HG02970 (cell line): Measurements from ENCODE around the gene TCOF1.

ENCODE experiments used
- ATAC-seq: cut with Tn5 transposase; IDR thresholded peaks from one replicate; pipeline ENCODE4 v1.9.1; 2021; ENCODE audit warnings: mild to moderate bottlenecking, moderate library complexity, moderate number of reproducible peaks; ENCODE audit not compliant: unreplicated experiment, low FRiP score

Gene TCOF1

DNA sequence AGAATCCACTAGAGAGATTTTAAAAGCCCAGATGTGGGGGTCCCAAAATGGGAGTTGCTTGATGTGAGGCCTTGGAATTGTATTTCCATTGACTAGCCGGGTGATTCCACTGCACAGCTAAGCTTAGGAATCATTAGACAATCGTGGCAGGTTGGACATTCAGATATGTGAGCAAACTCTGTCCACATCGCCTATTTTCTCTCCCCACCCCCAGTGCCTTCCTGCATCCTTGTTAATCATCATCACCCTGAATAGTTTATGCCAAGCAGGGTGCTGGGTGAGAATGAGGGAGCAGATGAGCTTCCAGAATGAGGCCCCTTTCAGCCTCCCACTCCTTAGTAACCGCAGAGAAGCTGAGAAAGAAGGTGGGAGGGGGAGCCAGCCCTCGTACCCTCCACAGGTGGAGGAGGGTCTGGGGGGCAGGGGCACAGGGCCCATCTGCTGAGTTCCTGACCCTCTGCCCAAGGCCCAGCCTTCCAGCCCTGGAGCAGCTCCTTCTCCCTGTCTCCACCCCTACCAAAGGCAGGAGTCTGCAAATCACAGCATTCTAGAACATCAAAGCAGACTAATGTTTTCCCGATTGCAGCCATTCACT, 7.7 kb upstream of the TCOF1 start:
- ATAC-seq: no peak

DNA sequence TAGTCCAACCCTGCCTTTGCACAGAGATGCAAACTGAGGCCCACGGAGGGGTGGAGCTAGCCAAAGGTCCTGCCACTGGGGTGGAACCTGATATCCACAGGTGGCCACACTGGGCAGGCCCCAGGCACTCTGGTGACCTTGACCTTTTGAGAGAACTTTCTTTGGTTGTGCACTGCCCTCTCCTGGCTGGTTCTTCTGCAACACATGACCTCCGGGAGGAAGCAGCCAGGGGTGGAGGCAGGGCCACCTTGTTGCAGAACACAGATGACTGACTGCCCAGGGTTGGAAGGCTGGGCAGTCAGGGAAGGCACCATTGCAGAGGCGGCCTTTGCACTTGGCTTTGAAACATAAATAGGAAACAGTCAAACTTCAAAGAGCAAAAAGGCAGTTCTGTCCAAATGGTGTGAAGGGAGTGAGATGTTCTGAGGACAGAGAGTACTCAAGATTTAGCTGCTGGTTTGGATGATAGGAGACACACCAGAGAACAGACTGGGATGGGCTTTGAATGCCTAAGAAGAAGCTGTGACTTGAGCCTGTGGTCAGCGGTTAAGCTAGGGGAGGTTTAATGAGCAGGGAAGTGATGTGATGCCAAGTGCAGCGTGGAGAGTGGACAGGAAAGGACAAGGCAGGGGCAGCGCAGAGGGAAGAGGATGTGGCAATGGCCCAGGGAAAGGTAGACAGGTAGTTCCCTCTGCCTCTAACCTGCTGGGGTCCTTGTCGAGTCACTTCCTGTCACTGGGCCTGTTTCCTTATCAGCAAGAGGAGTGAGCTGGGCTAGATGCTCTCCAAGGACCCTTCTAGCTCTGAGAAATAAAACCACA, 6.8 kb upstream of the TCOF1 start:
- ATAC-seq: no peak

DNA sequence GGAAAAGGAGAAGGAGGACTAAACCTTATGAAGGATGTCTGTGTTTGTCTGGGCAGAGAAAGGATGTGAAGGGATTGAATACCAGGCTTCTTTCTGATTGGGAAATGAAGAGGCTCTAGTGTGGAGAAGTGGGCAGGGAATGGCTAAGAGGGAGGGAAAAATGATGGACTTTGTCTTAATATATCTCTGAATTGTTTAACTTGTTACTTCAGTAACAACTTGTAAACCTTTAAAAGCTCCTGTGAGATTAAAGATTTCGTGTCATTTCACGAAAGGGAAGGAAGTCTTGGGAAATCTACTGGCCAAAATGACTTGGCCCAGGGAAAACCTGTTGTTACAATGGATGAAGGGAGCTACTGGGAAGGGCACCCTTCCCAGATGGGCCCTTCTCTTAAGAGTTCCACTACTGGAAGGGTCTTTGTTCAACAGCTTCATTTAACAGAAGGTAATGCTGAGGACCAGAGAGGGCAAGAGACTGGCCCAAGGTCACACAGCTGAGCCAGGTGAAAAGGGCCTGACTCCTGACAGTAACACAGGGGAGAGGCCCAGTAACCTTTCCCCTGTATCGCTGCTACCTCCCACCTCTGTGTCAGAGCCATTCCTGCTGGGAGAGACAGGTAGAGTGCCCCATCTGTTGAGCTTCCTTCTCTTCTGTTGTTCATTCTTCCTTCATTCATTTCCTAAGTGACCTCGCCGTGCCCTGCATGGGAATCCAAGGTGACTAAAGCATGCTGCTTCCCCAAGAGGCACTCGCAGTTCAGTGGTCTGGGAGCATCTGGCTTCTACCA, 5.1 kb upstream of the TCOF1 start:
- ATAC-seq: no peak

DNA sequence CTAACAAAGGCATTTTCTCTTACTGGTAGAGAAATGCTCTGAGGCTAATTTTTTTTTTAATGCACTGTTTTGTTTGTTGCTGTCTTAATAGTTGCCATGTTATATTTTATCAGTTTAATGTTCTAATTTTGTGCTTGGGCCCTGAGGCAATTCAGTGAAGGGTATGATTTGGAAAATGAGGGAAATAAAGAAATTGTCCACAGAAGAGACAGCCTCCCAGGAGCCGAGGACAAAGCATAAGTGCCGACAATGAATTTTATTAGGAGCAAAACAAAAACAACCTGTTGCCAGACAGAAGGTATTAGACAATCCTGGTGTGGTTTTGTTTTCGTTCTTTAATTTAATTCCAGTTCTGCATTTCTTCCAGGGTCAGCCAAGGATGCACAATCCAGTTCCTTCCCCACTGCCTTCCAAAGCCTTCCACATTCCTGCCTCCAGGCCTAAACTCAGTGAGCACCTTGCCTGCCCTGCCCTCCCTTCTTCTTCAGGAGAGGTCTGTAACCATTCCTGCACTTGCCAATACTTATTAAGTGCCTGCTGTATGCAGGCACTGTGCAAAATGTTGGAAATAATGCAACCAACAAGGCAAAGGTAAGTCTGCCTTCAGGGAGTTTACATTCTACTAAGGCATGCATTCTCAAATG, 4.3 kb upstream of the TCOF1 start:
- no peak for ATAC-seq

DNA sequence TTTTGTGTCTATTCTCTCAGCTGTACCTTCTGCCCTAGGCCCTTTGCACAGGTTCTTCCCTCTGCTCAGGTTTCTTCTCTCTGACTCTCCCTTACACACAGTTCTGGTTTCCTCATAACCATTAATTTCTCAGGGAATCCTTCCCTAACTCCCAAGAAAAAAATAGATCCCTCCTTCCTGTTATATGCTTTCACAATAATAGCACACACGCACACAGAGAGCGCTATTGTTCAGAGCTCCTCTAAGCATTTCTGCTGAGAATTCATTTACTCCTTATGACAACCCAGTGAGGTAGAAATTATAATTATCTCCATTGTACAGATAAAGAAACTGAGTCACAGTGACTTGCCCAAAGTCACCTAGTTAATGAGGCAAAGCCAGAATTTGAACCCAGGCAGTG, 1.7 kb upstream of the TCOF1 start:
- ATAC-seq: no peak

DNA sequence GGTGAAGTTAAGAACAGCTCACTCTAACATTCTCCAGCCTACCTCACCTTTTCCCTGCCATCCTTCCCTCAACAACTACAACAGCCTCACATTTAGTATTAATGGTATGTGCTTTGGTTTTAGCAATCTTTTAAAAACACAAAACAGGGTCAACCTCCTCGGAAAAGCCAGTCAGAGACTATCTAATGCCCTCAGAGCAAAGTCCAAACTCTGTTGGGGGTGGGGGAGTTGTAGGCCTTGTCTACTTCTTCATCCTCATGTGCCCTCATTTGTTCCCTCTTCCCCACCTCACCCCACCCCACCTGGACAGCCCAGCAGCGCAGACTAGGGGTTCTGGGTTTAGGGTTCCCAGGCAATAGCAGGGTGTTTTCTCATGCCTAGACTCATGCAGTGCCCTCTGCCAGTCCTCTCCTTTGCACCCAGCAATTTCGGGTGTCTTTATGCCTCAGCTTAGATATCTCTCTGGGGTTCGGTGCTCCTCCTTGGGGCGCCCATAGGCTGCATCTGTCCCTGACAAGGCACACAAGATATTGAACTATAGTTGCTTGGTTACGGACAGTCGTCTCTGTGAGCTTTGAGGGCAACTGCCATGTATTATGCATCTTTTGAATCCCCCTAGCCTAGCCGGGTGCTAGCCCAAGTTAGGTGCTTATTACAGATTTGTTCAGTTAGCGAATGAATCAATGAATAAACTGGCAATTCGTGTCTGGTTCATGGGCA, 762 bp upstream of the TCOF1 start:
- no peak for ATAC-seq

DNA sequence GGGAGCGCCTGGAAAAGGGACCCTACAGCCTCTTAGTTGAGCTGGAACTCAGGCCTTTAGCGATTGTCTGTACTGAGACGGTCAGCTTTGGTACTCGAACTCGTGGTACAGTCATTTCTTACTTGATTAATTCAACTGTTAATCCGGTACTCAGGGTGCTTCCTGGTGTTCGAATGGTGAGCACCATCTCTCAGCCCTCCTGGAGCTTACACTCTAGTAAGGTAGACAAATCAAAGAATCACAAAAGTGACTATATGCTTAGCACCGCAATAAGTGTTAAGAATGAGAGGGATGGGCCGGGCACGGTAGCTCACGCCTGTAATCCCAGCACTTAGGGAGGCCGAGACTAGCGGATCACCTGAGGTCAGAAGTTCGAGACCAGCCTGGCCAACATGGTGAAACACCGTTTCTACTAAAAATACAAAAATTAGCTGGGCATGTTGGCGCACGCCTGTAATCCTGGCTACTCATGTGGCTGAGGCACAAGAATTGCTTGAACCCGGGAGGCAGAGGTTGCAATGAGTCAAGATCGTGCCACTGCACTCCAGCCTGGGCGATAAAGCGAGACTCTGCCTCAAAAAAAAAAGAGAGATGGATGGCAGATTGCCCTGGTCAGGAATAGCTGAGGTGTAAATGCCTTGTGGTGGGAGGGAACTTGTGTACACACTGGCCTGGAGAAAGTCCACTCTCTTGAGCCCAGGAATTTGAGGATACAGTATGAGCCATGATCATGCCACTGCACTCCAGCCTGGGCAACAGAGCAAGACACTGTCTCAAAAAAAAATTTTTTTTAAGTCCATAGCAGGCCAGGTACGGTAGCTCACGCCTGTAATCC, 981 bp downstream of the TCOF1 start:
- no peak for ATAC-seq

DNA sequence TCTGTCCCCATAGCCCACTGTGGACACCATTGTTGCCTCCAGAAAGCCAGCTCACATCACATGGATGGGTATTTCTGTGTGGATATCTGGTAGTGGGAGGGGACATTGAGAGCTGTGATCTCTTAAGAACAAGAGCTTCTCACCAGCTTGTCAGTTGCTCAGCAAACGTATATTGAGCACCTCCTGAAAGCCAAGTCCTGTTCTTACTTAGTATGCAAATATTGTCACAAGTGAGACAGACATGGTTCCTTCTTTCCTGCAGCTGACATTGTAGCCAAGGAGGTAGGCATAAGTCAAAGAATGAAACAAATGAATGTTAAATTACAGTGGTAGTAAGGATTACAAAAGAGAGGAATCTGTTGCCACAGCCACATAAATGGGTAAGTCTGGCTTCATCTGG, 3.8 kb downstream of the TCOF1 start:
- no peak for ATAC-seq

DNA sequence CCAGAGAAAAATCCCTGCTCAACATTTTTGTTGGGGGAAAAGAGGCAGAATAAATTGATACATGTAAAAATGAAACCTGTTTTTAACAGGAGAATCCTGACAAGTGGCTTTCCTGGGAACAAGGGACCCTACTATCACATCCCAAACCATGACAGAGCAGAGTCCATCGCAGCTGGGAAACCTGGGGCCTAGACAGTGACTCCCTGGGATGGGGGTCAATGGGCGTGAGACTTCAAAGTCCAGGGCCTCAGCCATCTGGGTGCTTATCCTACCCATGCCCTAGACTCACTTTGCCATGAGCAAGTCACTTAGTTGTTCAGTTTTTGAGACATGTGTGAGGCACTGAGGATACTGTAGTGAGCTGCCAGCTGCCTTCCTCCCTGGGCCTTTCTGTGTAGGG, 5.7 kb downstream of the TCOF1 start:
- ATAC-seq: no peak

DNA sequence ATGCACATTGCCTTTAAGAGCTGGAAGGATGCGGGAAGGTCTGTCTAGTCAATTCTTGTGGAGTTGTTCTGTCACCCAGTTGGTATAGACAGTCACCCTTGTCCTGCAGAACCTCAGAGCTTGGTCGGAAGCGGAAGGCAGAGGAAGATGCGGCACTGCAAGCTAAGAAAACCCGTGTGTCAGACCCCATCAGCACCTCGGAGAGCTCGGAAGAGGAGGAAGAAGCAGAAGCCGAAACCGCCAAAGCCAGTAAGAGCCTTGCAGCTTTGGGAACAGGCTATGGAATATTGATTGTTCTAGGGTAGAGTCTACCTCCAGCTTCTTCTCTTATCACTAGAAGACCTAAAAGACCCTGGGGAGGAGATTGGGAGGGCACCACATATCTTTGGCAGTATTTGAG, 6.5 kb downstream of the TCOF1 start:
- no peak for ATAC-seq

DNA sequence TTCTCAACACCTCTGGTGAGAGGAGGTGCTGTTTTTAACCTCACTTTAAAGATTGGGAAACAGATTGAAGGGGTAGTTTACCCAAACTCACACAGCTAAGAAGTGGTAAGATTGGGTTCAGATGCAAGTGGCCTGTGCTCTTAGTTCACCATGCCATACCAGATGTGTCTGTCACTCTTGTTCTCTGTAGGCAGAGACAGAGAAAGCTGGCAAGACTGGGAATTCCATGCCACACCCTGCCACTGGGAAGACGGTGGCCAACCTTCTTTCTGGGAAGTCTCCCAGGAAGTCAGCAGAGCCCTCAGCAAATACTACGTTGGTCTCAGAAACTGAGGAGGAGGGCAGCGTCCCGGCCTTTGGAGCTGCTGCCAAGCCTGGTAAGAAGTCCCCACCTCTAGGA, 11.0 kb downstream of the TCOF1 start:
- no peak for ATAC-seq

DNA sequence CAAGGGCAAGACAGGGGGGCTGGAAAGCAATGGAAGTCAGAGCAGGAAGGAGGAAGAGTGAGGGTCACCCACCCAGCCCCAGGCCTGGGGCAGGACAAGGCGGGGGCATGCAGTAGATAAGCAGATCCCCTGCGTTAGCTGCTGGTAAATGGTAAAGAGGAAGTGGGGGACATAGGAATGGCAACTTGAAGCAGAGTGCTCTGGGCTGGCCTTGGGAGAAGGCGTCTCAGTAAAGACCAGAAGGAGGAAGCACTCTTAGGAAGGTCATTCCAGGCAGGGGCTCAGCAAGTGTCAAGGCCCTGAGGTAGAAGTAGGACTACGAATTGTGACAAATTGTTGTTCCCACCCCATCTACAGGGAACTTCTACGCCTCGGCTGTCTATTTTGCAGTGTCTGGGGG, 15.1 kb downstream of the TCOF1 start:
- ATAC-seq: no peak

DNA sequence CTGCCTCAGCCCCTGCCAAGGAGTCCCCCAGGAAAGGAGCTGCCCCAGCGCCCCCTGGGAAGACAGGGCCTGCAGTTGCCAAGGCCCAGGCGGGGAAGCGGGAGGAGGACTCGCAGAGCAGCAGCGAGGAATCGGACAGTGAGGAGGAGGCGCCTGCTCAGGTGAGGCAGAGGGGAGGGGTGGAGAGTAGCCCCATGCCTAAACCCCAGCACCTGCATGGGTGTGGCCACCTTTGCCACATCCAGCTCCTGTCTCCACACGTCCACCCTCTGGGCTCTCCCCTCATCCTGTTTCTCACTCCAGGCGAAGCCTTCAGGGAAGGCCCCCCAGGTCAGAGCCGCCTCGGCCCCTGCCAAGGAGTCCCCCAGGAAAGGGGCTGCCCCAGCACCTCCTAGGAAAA, 17.2 kb downstream of the TCOF1 start:
- no peak for ATAC-seq

DNA sequence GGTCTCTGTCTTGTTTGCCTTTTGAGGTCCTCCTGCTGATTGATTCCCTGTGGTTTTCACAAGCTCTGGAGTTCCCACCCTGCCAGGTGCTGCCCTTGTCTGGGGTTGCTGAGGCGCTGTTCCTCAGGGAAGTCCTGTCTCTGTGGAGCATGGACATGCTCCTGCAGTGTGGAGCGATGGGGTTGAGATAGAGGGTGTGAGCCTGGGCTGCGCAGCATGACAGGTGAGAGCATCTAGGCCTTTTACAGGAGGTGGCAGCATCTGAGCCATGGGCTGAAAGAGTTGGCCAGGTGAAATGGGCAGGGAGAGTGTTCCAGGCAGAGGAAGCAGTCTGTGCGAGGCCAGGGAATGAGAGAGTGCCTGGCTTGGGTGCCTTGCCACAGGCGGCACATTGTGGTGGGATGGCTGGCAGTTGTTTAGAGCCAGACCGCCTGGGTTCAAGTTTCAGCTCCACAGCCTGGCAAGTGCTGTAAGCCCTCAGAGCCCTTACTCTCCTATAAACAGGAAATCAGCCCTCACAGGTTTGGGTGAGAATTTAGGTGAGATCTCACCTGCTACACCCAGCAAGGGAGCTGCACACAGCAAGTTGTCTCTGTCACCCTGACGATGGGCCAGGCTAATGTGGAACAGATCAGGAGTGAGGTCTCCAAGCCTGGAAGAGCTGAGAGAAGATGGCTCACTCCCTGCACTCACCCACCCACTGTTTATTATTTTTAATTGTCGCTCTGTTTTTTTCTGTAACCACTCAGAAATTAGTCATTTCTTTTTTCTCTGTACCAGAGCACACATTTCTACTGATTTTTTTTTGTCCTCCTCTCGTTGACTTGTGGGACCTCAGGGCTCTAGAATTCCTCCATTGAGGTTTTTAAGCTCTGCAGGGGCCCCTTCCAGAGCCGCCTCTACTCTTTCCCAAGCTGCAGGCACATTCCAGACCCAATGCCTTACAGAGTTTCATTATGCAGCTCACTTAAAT, 19.6 kb downstream of the TCOF1 start:
- ATAC-seq: no peak

DNA sequence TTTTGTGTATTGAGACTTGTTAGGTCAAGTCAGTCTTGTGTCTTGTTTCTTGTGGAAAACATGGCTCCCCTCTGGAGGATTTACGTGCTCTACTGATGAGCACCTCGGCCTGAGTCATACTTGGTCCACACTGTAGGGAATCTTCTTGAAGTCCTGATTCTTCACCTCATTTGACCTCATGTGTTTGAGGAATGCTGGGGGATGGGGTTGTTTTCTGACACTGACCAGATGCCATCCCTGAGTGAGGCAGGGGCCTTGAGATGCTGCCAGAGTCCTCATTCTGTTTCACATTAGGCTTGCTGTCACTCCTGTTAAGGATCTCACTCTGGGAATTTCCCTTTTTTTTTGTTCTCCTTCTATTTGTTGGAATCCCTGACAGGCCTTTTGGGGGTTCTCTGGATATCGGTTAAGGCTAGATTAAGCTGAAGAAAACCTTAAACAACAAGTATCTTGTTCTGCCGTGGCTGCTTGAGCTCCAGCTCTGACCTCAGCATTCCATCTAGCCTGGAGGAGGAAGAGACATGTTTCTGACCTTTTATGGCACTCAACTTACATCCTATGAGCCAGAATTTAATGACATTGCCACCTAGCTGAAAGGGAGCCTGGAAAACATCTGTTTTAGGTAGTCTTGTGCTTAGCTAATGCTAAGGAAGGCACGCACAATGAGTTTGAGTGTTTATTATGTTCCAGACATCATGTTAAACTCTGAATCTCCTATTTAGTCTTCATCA, 20.6 kb downstream of the TCOF1 start:
- no peak for ATAC-seq

DNA sequence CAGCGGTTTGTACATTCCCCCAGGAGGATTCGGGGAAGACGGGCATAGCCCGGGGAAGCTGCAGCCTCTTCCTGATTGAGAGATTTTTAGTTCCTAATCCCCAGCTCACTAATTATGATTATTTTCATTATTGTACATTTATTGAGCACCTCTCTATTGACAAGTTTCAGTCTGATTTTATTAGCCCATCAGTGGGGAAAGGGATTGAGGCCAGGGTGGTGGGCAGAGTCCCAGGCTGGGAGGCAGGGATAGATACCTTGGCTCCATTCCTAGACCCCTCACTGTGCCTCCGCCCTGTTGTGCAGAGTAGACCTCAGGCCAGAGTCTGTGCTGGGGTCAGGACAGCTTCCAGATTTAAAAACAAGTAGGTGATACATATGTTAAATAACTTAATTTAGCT, 27.2 kb downstream of the TCOF1 start:
- ATAC-seq: no peak

DNA sequence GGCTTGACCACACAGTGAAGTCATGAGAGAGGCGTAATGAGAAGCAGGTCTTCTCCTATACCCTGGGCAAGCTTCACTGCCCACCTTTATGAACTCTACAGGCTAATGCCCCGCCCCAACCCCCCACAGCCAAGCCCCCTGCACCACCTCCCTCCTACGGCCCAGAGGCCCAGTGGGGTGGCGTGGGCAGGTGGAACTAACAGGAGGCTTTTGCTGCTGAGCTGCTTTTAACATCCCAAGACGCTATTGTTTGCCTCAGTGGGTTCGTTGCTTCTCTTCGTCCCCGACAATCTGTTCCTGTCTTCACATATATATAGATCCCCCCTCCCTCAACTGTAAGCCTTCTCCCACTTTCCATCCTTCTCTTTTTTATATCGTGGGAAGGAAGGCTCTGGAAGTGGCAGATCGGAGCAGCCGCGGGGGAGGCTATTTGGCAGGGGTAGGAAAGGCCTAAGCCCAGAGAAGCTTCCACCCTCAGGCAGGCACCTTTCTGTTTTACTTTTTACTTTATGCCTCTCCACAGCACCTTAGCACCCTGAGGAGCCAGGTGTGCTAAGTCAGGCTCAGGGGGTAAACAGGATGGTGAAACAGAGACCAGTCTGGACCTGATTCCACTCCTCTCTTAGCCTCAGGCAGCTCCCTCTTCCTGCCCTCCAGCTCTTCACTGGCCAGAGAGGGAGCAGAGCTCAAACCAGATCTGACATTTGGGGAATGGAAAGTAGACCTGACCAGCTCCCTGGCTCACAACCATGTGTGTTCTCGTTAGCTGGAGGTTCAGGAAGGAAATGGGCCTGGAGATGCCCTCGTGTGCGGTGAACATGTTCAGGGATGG, 28.7 kb downstream of the TCOF1 start:
- ATAC-seq: no peak
